CD4-positive, alpha-beta T cell treated with Interleukin-12 subunit alpha and Interleukin-12 subunit beta, for 1 hour (primary cell): ENCODE data around the gene KIF16B.

Experiments used
- DNase-seq: peaks from one replicate; pipeline ENCODE4 v3.0.0-alpha.2; 2020

Gene KIF16B

DNA sequence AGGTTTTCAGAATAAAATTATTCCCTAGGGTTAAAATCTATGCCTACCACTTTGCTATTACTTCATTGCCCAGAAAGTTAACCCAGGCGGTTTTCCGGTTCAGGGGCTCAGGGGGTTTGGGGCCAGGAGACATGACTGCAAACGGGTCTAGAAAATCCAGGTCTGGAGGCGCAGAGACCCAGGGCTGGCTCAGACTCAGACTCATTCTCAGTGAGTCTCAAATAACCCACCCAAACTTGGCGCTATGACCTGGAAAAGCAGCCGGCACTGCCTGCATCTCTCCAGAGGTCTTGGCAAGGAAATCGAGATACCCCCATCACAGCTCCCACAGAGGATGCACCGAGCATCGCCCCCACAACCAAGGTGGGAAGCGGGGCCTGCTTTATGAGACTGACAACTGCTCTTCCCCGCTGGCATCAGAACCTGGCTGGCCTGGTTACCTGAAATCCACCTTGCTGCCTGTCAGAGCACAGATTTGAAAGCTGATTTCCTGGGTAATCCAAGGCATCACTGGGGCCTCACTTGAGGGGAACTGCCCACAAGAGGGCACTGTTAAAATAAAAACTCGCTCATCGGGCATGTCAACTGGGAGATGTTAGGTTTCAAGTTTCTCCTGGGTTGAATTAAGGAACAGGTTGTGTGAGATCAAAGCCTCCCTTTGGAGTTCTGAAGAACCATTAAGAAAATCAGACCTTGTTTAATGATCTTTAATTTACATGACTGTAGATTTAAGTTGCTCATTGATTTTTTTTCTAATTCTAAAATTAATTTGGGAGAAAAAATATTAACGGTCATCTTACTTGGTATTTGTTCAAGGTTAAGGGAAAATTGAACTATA lies 55.1 kb downstream of the KIF16B start:
- DNase-seq: peak; percentile 24

DNA sequence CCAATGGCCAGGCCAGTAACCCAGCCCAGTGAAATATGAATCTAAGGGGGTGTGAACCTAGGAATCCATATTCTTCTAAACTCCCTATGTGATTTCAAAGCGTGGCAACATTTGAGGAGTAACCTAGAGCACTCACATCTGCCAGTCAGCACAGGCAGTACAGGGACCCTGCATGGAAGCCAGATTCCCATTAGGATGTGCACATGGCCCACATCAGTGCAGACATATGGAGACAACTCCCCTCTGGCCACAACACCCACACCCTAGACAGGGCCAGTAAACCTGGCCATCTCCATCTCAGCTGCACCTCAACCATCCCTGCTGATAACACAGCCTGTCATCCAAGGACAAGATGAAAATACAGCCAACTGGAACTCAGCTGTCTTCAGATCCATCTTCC lies 56.5 kb downstream of the KIF16B start:
- DNase-seq: no peak

GRCh38 chr20:16515046-16515445 lies 58.2 kb downstream of the KIF16B start:
- no peak for DNase-seq

GRCh38 chr20:16514140-16514539 lies 59.1 kb downstream of the KIF16B start:
- no peak for DNase-seq

DNA sequence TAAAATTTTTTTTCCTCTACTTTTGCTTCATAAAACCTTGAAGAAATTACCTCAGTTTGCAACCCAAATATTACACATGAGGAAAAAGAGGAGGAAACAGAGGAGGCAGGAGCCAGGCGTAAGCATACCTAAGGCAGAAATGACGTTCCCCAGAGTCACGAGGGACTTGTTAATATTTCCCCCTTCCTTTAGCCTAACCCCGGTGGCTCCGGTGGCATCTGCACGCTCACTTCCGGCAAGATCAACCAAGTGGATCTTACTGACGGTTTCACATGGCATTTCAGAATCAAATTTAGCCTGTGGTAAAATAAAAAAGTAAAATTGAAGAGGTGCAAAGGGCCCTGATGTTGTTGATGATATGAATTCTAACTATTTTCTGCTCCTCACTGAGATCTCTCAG lies 67.4 kb downstream of the KIF16B start:
- no peak for DNase-seq

DNA sequence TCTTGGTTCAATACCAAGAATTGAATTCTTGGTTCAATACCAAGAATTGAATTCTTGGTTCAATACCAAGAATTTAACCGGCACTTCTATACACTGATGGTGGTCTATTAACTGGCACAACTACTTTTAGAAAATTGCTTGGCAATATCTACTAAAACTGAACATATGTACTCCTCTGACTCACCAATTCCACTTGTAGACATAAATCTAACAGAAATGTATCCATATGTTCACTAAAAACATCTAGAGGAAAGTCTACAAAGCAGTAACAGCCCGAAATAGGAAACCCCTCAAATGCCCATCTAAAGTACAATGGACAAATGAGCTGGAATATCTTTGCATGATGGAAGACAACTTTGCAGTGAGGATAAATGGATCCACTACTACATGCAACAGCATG lies 71.9 kb downstream of the KIF16B start:
- no peak for DNase-seq

GRCh38 chr20:16500197-16500596 lies 73.1 kb downstream of the KIF16B start:
- DNase-seq: no peak

GRCh38 chr20:16498526-16499253 lies 74.6 kb downstream of the KIF16B start:
- DNase-seq: no peak

DNA sequence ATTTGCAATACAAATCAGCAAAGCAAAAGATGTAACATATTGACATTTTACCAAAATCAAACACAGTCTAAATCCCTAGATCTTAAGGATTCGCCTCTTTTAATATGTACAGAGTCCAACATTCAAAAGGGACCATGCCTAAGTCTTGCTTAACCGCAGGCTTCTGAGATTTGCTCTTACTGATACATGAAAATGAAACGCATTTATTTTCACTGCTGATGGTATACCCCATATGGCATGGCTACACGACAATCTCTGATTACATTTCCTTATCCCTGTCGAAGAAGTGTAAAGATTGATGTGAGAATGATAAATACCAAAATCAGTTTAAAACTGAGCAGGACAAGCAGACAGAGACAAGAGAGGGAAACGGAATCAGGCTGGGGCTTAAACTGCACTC lies 75.4 kb downstream of the KIF16B start:
- DNase-seq: no peak

DNA sequence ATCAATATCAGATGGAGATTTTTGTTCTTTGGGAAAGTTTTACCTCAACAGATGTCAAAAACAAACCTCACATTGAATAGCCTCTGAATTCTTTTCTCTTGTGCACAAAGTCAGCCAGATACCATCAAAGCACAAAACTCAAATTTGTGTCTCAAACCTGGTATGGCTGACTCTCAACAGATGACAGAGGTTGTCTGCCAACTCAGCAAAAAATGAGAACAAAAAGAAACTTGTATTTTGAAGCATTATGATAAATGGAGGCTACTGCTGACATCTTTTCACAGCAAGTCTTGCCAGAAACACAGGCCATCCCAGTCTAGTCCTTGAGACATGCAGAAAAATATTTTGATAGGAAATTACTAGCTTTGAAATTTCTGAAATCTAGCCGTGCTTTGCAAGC lies 79.8 kb downstream of the KIF16B start:
- no peak for DNase-seq

DNA sequence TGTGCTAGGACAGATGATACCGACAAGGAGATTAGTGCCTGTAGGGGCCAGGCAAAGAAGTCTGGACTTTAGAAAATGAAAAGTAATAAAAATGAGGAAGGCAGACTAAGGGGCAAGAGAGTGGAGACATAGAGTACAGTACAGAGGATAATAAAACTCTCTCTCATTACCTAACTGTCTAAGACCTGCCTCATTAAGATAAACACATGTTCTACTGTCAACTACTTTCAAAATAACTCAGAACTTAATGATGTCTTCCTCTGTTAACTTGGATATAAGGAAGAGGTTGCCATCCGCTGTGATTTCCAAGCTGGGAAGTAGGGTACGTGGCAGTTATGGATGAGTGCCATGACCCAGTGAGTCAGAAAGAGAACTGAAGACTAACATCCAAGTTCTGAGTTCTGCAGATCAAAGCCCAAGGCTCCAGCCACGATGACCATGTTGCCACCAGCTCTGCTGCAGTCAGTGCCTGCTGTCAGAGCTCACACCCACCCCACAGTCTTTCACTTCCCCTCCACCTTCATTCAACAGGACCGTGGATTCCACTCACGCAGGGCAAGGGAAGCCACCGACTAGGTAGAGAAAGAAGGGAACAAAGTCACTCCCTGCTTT lies 81.8 kb downstream of the KIF16B start:
- peak; percentile 0 for DNase-seq

DNA sequence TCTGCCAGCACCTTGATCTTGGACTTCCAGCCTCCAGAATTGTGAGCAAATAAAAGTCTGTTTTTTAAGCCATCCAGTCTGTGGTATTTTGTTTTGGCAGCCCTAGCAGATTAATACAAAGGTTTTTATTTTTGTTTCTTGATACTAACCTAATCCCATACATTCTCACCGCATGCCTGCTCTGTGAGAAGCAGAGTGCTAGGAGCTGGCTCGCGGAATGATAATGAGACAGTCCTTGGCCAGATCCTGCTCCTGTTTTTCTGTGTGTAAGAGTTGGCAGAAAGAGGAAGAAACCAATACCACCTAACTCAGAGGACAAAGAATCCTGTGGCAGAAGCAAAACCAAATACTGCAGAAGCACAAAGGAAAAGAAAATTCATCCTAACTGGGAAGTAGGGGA lies 82.6 kb downstream of the KIF16B start:
- DNase-seq: no peak

GRCh38 chr20:16488616-16489015 lies 84.6 kb downstream of the KIF16B start:
- no peak for DNase-seq

DNA sequence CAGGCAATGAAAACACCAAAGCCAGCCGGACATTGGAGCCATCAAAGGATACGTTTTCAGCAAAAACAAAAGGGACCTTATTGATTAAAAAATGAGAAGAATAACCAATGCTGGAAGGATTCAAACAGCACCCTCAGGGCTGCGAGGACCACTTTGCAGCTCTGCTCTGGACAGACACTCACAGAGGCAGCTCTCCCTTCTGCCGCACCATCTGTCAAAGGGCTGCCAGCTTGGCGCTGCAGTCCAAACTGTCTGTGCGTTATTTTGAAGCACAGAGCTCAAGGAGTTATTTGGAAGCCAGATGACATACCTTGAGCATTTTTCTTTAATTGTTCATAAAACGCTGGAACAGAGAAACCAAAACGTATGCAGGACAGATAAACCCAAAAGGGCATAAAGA lies 85.2 kb downstream of the KIF16B start:
- no peak for DNase-seq

GRCh38 chr20:16486532-16486931 lies 86.7 kb downstream of the KIF16B start:
- no peak for DNase-seq

- DNase-seq: no peak
These were observed 87.8 kb downstream of the KIF16B start for GRCh38 chr20:16485401-16485800.

GRCh38 chr20:16483024-16483423 lies 90.2 kb downstream of the KIF16B start:
- no peak for DNase-seq

DNA sequence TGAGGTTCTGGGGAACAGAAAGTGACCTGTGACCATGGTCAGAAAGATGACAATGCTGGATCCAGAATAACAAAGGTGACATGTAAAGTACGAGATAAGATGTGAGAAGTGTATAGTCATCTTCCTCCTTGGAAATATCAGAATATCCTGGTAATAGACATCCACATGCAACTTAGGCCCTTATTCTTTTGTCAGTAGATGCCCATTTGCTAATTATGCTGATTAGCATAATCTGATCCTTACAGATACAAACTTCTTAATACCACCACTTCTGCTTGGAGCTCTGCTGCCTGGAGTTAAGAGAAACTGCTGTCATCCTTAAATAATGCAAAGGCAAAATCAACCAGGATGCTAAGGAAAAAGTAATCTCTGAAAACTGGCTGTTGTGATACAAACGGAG lies 91.3 kb downstream of the KIF16B start:
- no peak for DNase-seq

- DNase-seq: no peak
These were observed 93.6 kb downstream of the KIF16B start for GRCh38 chr20:16479666-16480065.

- DNase-seq: no peak
These were observed 95.6 kb downstream of the KIF16B start for GRCh38 chr20:16477632-16478031.

DNA sequence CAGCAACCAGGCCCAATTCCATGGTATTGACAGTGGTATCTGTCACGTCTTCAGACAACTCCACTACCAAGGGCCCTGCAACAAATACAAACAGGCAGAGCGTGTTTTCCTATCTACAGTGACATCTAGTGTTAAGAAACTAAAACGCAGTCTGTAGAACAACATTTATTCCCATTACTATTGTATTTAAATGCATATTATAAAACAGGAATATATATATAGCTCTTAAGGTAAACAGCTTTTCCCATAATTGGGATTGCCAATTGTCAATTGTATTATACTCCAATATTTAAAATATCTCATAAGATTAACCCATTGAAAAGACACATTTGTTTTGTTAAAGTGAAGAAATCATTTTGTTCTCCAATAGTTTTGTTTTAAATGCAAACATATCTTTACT lies 97.2 kb downstream of the KIF16B start:
- DNase-seq: peak; percentile 28

DNA sequence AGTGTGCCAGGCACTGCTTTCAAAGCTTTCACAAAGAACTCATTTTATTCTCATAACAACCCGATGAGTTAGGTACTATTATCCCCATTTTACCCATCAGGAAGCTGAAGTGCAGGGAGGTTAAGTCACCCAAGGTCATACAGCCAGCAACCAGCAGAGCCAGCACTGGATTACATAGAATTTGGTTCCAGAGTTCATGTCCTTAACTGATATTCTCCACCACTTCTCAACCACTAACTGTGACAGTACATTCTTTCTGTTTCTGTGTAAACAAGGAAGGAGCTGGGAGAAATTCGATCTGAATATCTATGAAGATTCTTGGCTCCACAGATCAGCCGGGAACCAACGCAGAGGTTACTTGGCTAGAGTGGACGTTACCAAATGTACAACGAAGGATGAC lies 98.0 kb downstream of the KIF16B start:
- DNase-seq: no peak

GRCh38 chr20:16474363-16474762 lies 98.9 kb downstream of the KIF16B start:
- no peak for DNase-seq
